ENCODE results near the gene FRMD8. TPM values are rescaled to one million over a fixed set of nuclear protein-coding genes. Genes with fewer than 3 reads are reported as not detected.
A peak's percentile ranks its signal among the peaks of the same experiment; 100 is the strongest.

Gene FRMD8
- total RNA-seq, 1 donor from 2014 or later, result 39.0 TPM

DNA sequence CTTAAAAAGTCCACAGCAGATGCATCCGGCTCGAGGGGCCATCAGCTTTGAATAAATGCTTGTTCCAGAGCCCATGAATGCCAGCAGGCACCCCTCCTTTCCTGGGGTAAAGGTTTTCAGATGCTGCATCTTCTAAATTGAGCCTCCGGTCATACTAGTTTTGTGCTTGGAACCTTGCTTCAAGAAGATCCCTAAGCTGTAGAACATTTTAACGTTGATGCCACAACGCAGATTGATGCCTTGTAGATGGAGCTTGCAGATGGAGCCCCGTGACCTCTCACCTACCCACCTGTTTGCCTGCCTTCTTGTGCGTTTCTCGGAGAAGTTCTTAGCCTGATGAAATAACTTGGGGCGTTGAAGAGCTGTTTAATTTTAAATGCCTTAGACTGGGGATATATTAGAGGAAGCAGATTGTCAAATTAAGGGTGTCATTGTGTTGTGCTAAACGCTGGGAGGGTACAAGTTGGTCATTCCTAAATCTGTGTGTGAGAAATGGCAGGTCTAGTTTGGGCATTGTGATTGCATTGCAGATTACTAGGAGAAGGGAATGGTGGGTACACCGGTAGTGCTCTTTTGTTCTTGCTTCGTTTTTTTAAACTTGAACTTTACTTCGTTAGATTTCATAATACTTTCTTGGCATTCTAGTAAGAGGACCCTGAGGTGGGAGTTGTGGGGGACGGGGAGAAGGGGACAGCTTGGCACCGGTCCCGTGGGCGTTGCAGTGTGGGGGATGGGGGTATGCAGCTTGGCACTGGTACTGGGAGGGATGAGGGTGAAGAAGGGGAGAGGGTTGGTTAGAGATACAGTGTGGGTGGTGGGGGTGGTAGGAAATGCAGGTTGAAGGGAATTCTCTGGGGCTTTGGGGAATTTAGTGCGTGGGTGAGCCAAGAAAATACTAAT, 38.0 kb downstream of the FRMD8 start:
- TF ChIP-seq, protein P1, sequence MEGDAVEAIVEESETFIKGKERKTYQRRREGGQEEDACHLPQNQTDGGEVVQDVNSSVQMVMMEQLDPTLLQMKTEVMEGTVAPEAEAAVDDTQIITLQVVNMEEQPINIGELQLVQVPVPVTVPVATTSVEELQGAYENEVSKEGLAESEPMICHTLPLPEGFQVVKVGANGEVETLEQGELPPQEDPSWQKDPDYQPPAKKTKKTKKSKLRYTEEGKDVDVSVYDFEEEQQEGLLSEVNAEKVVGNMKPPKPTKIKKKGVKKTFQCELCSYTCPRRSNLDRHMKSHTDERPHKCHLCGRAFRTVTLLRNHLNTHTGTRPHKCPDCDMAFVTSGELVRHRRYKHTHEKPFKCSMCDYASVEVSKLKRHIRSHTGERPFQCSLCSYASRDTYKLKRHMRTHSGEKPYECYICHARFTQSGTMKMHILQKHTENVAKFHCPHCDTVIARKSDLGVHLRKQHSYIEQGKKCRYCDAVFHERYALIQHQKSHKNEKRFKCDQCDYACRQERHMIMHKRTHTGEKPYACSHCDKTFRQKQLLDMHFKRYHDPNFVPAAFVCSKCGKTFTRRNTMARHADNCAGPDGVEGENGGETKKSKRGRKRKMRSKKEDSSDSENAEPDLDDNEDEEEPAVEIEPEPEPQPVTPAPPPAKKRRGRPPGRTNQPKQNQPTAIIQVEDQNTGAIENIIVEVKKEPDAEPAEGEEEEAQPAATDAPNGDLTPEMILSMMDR (IDR thresholded peaks at IDR 0.05; ENCODE audit: insufficient read depth, low read length, poor library complexity, severe bottlenecking), result no peak
- Histone ChIP-seq H3K27me3 (ENCODE audit: control insufficient read depth, insufficient read depth, low read length) (no peaks in the 10 kb centered on the region), H3K4me3 (ENCODE audit: low read depth, low read length) (peak overlapping the region; percentile 94), H3K36me3 (ENCODE audit: control insufficient read depth, insufficient read depth, low read length) (peaks cover 5% of the 10 kb centered on the region)
- DNase-seq (ENCODE audit: low read depth), result no peak

DNA sequence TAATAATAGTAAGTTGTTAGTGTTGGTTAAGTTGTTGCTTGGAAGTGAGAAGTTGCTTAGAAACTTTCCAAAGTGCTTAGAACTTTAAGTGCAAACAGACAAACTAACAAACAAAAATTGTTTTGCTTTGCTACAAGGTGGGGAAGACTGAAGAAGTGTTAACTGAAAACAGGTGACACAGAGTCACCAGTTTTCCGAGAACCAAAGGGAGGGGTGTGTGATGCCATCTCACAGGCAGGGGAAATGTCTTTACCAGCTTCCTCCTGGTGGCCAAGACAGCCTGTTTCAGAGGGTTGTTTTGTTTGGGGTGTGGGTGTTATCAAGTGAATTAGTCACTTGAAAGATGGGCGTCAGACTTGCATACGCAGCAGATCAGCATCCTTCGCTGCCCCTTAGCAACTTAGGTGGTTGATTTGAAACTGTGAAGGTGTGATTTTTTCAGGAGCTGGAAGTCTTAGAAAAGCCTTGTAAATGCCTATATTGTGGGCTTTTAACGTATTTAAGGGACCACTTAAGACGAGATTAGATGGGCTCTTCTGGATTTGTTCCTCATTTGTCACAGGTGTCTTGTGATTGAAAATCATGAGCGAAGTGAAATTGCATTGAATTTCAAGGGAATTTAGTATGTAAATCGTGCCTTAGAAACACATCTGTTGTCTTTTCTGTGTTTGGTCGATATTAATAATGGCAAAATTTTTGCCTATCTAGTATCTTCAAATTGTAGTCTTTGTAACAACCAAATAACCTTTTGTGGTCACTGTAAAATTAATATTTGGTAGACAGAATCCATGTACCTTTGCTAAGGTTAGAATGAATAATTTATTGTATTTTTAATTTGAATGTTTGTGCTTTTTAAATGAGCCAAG, 38.9 kb downstream of the FRMD8 start:
- Histone ChIP-seq H3K36me3 (ENCODE audit: control insufficient read depth, insufficient read depth, low read length) (peaks cover 5% of the 10 kb centered on the region), H3K4me3 (ENCODE audit: low read depth, low read length) (peak overlapping the region; percentile 94), H3K27me3 (ENCODE audit: control insufficient read depth, insufficient read depth, low read length) (no peaks in the 10 kb centered on the region)
- no peak for DNase-seq (ENCODE audit: low read depth)
- TF ChIP-seq, protein P1 (IDR thresholded peaks at IDR 0.05; ENCODE audit: insufficient read depth, low read length, poor library complexity, severe bottlenecking), result no peak

GRCh38 chr11:65425971-65426838, 39.8 kb downstream of the FRMD8 start:
- no peaks in the 10 kb centered on the region for H3K27me3 ChIP-seq (ENCODE audit: control insufficient read depth, insufficient read depth, low read length)
- no peak for DNase-seq (ENCODE audit: low read depth)
- peaks cover 5% of the 10 kb centered on the region for H3K36me3 ChIP-seq (ENCODE audit: control insufficient read depth, insufficient read depth, low read length)
- TF ChIP-seq, protein P1 (IDR thresholded peaks at IDR 0.05; ENCODE audit: insufficient read depth, low read length, poor library complexity, severe bottlenecking), result no peak
- H3K4me3 ChIP-seq (ENCODE audit: low read depth, low read length), result peak overlapping the region; percentile 94

- TF ChIP-seq, protein P1 (IDR thresholded peaks at IDR 0.05; ENCODE audit: insufficient read depth, low read length, poor library complexity, severe bottlenecking), result no peak
- DNase-seq (ENCODE audit: low read depth), result no peak
- Histone ChIP-seq H3K27me3 (ENCODE audit: control insufficient read depth, insufficient read depth, low read length) (no peaks in the 10 kb centered on the region), H3K36me3 (ENCODE audit: control insufficient read depth, insufficient read depth, low read length) (peaks cover 5% of the 10 kb centered on the region), H3K4me3 (ENCODE audit: low read depth, low read length) (peak overlapping the region; percentile 94)
These were observed 40.6 kb downstream of the FRMD8 start for GRCh38 chr11:65426839-65427690.
